GM12892 (cell line): ENCODE data around the gene C4orf50.

Experiments
- POLR2A ChIP-seq: IDR thresholded peaks from 2 replicates; pipeline ENCODE4 v1.6.1; 2011; ENCODE audit warnings: low read depth, low read length, control low read depth
- POLR2AphosphoS5 ChIP-seq: IDR thresholded peaks from 2 replicates; pipeline ENCODE4 v1.6.1; 2011; ENCODE audit warnings: low read depth, low read length, control low read depth

- TF ChIP-seq POLR2AphosphoS5 (no peak), POLR2A (no peak)
Observed at GRCh38 chr4:6033381-6033780, 15.2 kb upstream of the C4orf50 start.
